ENCODE data around the gene S100Z.

GRCh38 chr5:76893294-76893693 lies 43.5 kb downstream of the S100Z start:
- TF ChIP-seq CTCF (IDR thresholded peaks at IDR 0.05) = no peak
- TF ChIP-seq EP300 (IDR thresholded peaks at IDR 0.05) = no peak
